HG03354 (cell line): ENCODE measurements around the gene IFNL3.
"Not testable (repeated sequence)": the region's sequence is repeated elsewhere in the genome, so short reads cannot be mapped to it uniquely, and the experiment has no call there.

Experiments
- ATAC-seq: cut with Tn5 transposase; IDR thresholded peaks from one replicate; pipeline ENCODE4 v1.9.1; 2021; ENCODE audit warnings: mild to moderate bottlenecking; ENCODE audit not compliant: unreplicated experiment, poor library complexity, severe bottlenecking

IFNL3 gene

DNA sequence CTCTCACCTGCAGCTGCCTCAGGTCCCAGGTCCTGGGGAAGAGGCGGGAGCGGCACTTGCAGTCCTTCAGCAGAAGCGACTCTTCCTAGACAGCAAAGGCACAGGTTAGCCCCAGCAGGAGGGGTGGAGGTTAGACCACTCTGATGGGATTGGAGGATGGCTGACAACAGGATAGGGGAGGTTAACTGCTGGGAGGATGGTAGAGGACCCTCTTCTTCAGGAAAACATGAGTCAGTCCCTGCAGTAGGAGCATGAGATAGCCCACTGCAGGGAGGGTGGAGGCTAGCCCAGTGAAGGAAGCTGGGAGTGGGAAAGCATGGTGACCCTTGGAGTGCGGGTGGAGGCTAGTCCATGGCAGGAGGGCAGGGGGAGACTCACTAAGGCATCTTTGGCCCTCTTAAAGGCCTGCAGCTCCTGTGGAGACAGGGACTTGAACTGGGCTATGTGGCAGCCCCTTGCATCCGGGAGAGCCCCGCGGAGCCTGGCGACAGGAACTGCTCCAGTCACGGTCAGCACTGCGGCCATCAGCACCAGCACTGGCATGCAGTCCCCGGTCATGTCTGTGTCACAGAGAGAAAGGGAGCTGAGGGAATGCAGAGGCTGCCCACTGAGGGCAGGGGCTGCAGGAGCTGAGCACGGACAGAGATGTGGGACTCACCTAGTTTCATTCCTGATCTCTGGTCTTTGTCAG, at the start of gene IFNL3:
TSS of gene IFNL3 (minus strand) at position 597 of the 691 bp plus-strand sequence. CDS start at position 558, 39 bp downstream.
- not testable (repeated sequence) for ATAC-seq

DNA sequence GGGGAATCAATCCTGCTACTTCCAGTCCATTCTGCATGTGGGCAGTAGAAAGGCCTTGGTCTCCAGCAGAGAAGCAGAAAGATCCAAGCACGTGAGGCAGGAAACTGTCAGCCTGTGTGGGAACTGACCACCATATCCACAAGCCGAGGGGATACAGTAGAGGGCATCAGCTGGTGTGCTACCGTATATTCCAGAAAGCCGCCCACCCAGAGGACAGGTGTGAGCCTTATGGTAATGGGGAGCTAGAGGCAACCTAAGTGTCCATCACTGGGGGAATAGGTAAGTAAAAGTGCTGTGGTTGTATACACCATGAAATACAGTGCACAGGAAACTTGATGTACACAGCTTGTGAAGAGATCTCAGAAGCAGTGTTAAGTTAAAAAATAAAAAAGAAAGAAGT, 48.6 kb upstream of the IFNL3 start:
- ATAC-seq, result no peak

DNA sequence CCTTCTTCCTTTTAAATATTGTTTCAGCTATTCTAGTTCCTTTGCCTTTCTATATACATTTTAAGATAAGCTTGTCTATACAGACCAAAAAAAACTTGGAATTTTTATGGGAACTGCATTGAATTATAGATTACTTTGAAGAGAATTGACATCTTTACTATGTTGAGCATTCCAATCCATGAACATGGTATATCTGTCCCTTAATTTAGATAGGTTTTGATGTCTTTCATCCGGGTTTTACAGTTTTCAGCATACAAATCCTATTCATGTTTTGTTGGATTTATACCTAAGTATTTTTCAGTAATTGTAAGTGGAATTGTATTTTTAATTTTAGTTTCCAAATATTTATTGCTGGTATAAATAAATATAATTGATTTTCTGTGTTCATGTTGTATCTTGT, 39.2 kb upstream of the IFNL3 start:
- ATAC-seq, result no peak

DNA sequence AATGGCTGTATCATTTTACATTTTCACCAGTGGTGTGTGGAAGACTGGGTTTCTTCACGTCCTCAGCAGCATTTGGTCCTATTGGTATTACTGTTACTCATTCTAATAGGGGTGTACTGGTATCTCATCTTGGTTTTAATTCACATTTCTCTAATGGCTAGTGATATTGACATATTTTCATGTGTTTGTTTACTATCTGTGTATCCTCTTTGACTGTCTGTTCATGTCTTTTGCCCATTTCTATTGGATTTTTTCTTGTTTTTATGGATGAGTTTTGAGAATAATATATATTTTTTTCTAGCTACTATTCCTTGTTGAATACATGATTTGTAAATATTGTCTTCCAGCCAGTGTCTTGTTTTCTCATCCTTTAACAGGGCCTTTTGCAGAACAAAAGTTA, 37.2 kb upstream of the IFNL3 start:
- no peak for ATAC-seq

DNA sequence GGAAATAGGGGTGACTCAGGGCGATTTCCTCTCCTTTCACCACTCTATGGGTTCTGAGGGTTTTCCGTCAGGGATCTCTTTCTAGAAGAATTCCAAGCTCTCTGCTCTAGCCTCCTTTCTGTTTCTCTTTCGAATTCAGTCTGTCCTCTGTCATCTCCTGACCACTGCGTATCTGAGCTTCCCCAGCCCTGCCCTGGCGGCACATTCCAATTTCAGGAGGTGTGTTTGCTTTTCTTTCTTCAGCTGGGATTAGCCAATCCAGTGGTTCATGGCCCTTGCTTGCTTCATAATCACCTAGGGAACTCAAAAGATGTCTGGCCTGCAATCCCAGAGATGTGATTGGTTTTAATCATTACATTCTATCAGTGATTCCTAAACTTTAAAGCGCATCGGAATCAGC, 32.8 kb upstream of the IFNL3 start:
- no peak for ATAC-seq

DNA sequence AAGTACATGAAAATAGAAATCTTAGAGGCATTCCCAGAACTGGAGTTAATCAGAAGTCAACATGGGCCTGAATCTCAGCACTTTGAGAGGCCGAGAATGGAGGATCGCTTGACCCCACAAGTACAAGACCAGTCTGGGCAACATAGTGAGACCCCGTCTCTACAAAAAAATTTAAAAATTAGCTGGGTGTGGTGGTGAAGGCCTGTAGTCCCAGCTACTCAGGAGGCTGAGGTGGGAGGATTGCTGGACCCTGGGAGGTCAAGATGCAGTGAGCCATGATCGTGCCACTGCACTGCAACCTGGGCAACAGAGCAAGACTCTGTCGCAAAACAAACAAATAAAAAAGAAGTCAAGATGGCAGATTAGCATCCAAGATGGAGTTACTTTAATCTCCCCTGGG, 31.9 kb upstream of the IFNL3 start:
- no peak for ATAC-seq

DNA sequence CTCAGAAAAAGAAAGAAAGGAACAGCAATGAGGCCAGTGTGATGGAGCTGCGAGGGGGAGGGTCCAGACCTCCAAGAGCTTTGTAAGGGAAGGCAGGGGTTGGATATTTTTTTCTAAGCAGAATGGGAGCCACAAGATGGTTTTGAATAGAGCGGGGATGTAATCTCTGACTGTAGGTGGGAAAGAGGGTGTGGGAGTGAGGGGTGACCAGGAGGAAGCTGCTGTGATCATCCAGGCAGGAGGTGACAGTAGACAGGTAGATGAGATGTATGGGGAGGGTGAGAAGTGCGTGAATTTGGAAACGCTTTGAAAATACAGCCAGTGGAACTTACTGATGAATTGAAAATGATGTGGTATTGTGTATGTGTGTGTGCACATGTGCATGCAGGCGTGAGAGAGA, 30.8 kb upstream of the IFNL3 start:
- ATAC-seq, result no peak

DNA sequence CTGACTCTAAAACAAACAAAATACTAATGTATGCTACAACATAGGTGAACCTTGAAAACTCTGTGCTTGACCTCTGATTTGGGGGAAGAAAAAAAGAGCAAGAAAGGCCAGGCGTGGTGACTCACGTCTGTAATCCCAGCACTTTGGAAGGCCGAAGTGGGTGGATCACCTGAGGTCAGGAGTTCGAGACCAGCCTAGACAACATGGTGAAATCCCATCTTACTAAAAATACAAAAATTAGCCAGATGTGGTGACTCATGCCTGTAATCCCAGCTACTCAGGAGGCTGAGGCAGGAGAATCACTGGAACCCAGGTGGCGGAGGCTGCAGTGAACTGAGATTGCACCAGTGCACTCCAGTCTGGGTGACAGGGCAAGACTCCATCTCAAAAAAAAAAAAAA, 29.1 kb upstream of the IFNL3 start:
- ATAC-seq, result not testable (repeated sequence)

DNA sequence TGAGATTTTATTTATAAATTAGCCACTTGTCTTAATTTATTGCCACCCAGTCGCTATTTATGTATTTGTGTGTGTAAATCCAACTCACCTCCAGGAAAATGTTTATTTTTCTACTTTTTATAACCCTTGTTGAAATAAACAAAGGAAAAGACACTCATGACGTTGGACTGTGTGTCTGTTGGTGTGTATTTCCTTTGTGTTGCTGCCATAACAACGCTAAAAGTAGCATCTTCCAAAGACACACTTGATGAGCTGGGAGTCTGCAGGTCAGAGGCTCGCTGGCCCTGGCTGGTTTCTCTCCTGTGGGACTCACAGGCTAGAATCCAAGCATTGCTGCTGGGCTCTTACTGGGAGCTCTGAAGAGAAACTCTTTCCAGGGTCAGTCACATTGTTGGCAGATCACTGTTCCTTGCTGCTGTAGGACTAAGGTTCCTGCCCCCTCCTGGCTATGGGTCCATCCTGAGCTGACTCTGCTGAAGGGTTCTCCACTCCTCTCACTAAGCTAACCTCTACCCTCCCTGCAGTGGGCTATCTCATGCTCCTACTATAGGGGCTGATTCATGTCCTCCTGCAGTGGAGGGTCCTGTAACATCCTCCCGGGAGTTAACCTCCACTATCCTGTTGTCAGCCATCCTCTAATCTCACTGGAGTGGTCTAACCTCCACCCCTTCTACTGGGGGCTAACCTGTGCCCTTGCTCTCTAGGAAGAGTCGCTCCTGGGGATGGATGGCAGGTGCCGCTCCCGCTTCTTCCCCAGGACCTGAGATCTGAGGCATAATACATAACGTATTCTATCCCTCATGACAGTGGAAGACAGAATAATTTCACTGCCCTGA, 25.4 kb upstream of the IFNL3 start:
- ATAC-seq, result no peak

DNA sequence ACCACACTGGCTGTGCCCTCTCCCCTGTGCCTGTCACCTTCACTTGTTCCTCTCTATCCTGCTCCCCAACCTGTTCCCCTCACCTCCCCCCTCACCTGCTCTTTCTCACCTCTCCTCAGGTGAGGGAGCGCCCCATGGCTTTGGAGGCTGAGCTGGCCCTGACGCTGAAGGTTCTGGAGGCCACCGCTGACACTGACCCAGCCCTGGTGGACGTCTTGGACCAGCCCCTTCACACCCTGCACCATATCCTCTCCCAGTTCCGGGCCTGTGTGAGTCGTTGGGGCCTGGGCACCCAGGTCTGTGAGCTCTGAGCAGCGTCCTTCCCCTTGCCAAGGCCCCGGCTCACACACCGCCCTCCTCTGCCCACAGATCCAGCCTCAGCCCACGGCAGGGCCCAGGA, 24.6 kb upstream of the IFNL3 start:
- not testable (repeated sequence) for ATAC-seq

DNA sequence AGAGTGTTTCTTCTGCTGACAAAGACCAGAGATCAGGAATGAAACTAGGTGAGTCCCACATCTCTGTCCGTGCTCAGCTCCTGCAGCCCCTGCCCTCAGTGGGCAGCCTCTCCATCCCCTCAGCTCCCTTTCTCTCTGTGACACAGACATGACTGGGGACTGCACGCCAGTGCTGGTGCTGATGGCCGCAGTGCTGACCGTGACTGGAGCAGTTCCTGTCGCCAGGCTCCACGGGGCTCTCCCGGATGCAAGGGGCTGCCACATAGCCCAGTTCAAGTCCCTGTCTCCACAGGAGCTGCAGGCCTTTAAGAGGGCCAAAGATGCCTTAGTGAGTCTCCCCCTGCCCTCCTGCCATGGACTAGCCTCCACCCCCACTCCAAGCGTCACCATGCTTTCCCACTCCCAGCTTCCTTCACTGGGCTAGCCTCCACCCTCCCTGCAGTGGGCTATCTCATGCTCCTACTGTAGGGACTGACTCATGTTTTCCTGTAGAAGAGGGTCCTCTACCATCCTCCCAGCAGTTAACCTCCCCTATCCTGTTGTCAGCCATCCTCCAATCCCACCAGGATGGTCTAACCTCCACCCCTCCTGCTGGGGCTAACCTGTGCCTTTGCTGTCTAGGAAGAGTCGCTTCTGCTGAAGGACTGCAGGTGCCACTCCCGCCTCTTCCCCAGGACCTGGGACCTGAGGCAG, 23.9 kb upstream of the IFNL3 start:
- ATAC-seq, result not testable (repeated sequence)

DNA sequence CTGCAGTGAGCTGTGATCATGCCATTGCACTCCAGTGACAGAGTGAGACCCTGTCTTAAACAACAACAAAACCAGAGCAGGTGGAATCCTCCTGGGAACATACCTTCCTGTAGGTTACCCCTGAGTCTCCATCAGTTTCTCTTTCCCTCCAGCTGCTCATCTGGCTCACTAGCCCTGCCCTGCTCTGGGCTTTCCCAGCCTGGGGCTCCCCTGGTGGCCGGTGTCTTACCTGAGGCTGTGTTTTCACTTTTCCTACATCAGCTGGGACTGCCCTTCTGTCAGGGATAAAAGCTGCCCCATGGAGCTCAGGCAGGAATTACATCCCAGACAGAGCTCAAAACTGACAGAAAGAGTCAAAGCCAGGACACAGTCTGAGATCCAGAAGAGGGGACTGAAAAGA, 23.3 kb upstream of the IFNL3 start, which contains the start of gene IFNL2:
TSS of gene IFNL2 (plus strand) at position 312 of the 400 bp plus-strand sequence. CDS start 173 bp downstream, outside the sequence.
- not testable (repeated sequence) for ATAC-seq

DNA sequence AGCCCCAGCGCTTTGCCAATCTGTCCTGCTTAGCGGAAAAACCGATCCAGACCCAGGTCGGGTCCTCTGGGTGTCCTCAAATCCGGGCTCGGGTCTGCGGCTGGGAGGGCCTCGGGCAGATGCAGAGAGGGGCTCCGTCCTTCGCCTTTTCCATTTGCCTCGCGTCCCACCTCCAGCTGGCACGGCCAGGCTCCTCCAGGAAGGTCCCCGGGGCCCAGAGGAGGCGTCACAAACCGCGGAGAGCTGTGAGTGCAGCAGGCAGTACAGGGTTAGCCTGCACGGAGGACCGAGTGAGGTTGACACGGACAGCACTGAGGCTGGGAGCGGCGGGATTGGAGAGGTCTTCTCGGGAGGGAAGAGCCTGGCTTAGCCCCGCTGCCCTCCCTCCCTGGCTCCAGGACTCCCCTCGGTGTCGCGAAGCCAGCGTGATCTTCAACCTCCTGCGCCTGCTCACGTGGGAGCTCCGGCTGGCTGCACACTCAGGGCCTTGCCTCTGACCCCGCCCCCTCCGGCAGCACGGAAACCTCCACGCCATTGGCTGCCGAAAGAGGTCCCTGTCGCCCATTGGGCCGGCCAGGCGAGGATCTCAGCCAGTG, 20.6 kb upstream of the IFNL3 start:
- no peak for ATAC-seq

DNA sequence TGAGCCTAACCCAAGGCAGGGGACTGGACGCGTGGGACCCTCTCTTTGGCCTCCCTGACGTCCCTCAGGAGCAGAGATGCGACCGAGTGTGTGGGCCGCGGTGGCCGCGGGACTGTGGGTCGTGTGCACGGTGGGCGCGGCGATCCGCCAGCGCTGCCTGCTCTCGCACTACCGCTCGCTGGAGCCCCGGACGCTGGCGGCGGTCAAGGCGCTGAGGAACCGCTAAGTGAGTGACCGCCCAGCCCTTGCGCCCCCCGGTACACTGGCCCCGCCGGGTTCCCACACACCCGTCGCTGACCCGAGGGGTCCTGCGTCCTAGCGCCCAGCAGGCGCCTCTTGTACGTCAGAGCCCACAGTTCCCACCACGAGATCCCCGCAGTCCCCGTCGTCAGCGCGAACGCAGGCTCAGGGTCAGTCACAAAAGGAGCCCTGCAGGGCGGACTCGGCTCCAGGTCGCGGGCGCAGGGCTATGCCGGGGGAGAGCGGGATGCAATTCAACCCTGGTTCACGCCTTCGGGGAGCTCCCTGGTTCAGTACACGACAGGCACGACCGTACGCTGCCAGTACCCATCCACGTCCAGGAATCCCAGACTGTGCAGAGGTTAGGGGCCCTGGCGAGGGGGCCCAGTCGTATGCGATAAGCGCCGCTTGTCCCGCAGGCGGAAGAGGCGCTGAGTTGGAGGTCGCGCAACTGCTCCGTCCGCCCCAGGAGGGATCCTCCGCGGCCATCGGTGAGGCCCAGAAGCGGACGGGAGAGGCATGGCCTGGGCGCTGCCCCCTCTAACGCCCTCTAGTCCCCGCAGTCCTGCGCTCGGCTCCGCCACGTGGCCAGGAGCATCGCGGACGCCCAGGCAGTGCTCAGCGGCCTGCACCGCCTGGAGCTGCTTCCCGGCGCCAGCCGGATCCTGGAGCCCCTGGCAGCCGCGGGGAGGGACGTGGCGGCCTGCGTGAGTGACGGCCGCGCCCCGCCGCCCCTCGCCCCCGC, 19.8 kb upstream of the IFNL3 start:
- no peak for ATAC-seq

DNA sequence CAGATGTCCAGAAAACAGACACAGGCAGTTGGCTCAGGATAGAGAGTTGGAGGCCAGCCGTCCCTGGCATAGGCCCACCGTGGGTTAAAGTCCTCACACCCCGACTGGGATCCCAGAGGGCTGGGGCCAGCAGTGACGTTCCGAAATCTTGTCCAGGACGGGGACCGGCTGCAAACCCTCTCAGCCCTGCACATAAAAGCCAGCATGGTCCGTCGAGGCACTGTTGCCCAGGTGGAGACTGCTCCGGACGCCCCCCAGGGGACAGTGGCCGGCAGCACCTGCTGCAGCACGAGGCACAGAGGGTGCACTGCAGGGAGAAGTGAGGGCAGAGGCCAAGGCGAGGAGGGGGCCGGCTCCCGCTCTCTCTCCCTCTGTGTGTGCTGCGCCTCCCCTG, 19.1 kb upstream of the IFNL3 start:
- ATAC-seq, result no peak

DNA sequence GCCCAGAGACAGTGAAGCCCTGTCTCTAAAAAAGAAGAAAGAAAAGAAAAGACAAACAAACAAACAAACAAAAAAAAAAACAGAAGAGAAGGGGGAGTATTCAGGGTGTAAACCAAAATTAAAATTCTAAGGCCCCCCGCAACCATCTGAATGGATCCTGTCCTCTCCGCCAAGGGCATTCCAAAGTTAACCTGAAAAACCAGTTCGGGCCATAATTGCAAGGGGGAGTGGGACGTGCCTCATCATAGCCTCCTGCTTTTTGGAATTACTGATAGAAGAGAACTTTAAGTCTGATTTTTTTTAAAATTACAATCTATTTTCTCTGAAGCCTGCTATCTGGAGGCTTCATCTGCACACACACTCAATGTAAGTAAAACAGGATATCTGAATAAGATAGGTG, 17.7 kb upstream of the IFNL3 start:
- no peak for ATAC-seq

DNA sequence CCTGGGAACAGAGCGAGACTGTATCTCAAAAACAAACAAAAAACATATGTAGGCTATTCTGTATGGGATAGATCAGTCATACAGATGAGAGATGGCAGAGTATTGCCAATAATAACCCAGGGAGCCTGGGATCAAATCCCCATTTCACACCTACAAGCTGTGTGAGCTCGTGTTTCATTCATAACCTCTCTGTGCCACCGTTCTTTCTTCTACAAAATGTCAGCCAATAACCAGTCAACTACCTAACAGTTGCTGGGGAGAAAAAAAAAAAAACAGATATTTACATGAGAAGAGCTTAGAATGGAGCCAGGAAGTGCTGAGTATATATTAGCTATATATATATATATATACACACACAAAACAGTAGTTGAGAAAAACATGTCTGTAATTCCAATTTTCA, 16.9 kb upstream of the IFNL3 start:
- ATAC-seq, result no peak

DNA sequence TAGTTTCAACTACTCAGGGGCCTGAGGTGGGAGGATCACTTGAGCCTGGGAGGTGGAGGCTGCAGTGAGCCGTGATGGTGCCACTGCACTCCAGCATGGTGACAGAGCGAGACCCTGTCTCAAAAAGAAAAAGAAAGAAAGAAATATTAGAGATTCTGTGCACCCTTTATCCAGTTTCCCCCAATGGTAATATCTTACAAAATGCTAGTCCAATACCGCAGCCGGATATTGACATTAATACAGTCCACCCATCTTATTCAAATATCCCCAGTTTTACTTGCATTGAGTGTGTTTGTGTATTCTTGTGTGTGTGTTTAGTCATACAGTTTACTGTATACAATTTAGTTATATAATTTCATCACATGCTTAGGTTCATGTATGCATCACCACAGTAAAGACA, 12.4 kb upstream of the IFNL3 start:
- no peak for ATAC-seq
